ENCODE measurements around the gene LYPD5.

- TF ChIP-seq CTCF (IDR thresholded peaks at IDR 0.05): no peak
- no peak for TF ChIP-seq POLR2A (IDR thresholded peaks at IDR 0.05)
Observed at GRCh38 chr19:43799502-43800142, 2.6 kb downstream of the LYPD5 start.

Data from right lobe of liver (tissue), 4 donors.